A549 treated with Mapracorat at 1 μM for 4 hours (cell line): Measurements from ENCODE around the gene TFB1M. TPM values are rescaled to one million over a fixed set of nuclear protein-coding genes. Genes with fewer than 3 reads are reported as not detected.

ENCODE experiments used
- total RNA-seq: library from RNA; stranded (reverse); fragments of 200-300 nt; extraction: Qiagen RNA extraction; gene quantifications from 5 replicates; pipeline ENCODE4 v1.2.3, GENCODE V29; 2022

Gene TFB1M
- 7.7 to 9.2 TPM (median 8.0 TPM) in 5 replicates for total RNA-seq

DNA sequence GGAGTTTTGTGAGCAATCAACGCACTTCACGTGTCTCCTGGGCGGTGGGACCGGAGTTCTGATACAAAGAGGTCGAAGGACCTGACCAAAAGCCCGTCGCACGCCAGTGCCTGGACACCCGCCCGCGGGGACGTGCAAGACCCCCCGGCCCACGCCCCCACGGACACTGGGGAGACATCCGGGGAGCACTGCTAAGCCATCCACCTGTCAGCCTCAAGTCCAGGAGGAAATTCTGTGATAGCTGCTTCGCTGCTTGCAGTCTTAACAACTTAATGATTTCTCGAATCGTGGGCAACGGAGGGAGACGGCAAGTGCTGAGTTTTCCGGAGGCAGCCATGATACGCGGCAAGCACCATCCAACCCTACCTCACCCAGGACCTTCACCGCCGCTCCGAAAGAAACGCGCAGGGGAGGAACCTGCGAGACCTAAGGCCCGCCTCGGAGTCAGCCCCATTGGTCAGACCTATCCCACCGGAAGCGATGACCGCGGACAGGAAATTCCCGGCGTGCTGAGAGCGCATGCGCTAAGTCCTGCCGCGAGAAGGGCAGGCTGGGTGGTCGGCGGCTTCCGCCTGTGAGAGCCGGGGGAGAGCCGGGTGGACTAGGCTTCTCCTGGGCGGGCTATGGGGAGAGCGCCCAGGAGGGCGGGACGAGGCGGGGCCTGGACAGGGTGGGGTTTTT is at the start of gene TFB1M:
Gene TFB1M, minus strand, starts transcription at position 393 of the 681 bp plus-strand sequence. Its CDS starts 56 bp downstream, at position 337.

GRCh38 chr6:155263373-155264063 is 50.8 kb downstream of the TFB1M start, which contains the start of gene CLDN20:
Gene CLDN20 (plus strand): TSS chr6:155264013. CDS start chr6:155275720, 11,707 bp downstream.

Other genes starting within 250 kb of the TFB1M start
- not detected in 5 replicates for gene CLDN20, start 50.5 kb downstream of the TFB1M start, total RNA-seq
- not detected in 5 replicates for gene NOX3, start 141.4 kb upstream of the TFB1M start, total RNA-seq